ENCODE data around the gene BTF3L4.

DNA sequence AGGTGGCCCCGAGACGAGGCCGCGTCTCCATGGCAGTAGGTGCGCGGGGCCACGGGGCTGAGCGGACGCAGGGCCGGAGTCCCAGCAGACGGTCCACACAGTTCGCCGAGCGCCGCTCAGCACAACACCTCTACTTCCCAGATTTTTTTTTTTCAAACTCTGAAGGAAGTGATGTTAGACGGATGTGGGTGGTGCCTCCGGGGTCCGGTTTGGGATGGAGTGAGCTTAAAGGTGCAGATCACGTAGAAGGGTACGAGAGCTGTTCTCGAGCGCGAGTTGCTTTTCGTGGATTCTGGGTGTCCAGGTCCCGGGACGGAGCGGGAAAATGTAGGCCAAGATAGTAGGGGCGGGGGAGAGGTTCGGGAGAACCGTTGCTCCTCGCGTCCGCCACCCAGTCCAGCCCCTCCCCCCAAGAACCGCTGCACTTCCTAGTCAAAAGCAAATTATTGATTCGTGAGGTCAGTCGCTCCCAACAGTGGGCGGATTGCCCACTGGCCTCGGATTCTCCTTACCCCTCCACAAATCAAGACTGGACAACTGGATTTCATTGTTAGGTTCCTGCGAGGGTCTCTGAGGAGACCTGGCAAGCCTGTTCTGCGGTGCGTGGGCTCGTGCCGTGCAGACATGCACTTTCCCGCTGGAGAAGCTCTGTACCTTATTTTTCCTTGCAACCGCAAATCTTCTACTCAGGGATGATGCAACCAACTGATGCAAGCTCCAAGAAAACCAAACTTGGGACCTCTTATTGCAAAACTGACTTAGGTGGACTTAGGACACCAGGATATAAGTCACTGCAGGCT is 829 bp upstream of the BTF3L4 start, which contains the start of gene TXNDC12:
- TF ChIP-seq CTCF (conservative IDR thresholded peaks at IDR 0.05; ENCODE audit: low read length) (no peak), EZH2phosphoT487 (IDR thresholded peaks at IDR 0.05; ENCODE audit: borderline replicate concordance, low read depth, low read length) (no peak)

Measured in OCI-LY7 (cell line).